H1 (cell line): ENCODE data around the gene LRRC4C. TPM values are rescaled to one million over a fixed set of nuclear protein-coding genes. Genes with fewer than 3 reads are reported as not detected.

Source experiments
- BACH1 ChIP-seq: IDR thresholded peaks from 2 replicates; pipeline ENCODE4 v1.6.1; 2012; ENCODE audit warnings: low read length, improper control_type of control experiment
- CEBPB ChIP-seq: IDR thresholded peaks from 2 replicates; pipeline ENCODE4 v1.6.1; 2012; ENCODE audit warnings: low read depth, low read length
- CHD7 ChIP-seq: fragments of 300-600 bp; sonication (generic); IDR thresholded peaks from 2 replicates; pipeline ENCODE4 v1.7.1; 2012; ENCODE audit warnings: low read length, moderate library complexity, mild to moderate bottlenecking, inconsistent platforms; ENCODE audit not compliant: insufficient replicate concordance
- EGR1 ChIP-seq: IDR thresholded peaks from 2 replicates; pipeline ENCODE4 v1.6.1; 2011; ENCODE audit warnings: low read depth, low read length, borderline replicate concordance
- EP300 ChIP-seq, 2 experiments: IDR thresholded peaks; 1 replicate in 1 of 2; 2 replicates in 1 of 2; pipeline ENCODE4 v1.6.1; 2011 to 2012; ENCODE audit warnings: low read depth in 2 of 2, low read length in 2 of 2, mild to moderate bottlenecking in 2 of 2, borderline replicate concordance in 1 of 2, inconsistent platforms in 1 of 2, moderate library complexity in 1 of 2
- FOSL1 ChIP-seq: IDR thresholded peaks from 2 replicates; pipeline ENCODE4 v1.6.1; 2011; ENCODE audit warnings: mild to moderate bottlenecking, low read depth, low read length, moderate library complexity; ENCODE audit not compliant: insufficient read depth
- GTF2F1 ChIP-seq: IDR thresholded peaks from 2 replicates; pipeline ENCODE4 v1.6.1; 2012; ENCODE audit warnings: low read depth, low read length, improper control_type of control experiment, borderline replicate concordance
- KDM1A ChIP-seq: fragments of 200-600, 300-600 bp; sonication (generic); IDR thresholded peaks from 2 replicates; pipeline ENCODE4 v1.7.1; 2016; ENCODE audit warnings: mild to moderate bottlenecking, low read length, borderline replicate concordance
- MAFK ChIP-seq: IDR thresholded peaks from 2 replicates; pipeline ENCODE4 v1.6.1; 2012; ENCODE audit warnings: low read depth, mild to moderate bottlenecking, improper control_type of control experiment, low read length
- RFX5 ChIP-seq: IDR thresholded peaks from 2 replicates; pipeline ENCODE4 v1.6.1; 2011; ENCODE audit warnings: low read depth, low read length, improper control_type of control experiment, borderline replicate concordance
- SIN3A ChIP-seq, 2 experiments: IDR thresholded peaks in 1 of 2; conservative IDR thresholded peaks in 1 of 2; 2 replicates each; pipeline ENCODE4 v1.6.1; 2011 to 2012; ENCODE audit warnings: low read length in 2 of 2, improper control_type of control experiment in 1 of 2, low read depth in 1 of 2, mild to moderate bottlenecking in 1 of 2
- SP4 ChIP-seq: IDR thresholded peaks from 2 replicates; pipeline ENCODE4 v1.6.1; 2012; ENCODE audit warnings: low read length, inconsistent platforms
- TCF12 ChIP-seq: IDR thresholded peaks from 2 replicates; pipeline ENCODE4 v1.6.1; 2011; ENCODE audit warnings: low read depth, mild to moderate bottlenecking, low read length
- polyA plus RNA-seq, 7 experiments: library from polyadenylated mRNA; depleted of rRNA in 3 of 7; stranded (reverse) in 5 of 7; unstranded in 2 of 7; fragments of >200 nt in 5 of 7; fragments of 200-250 nt in 2 of 7; gene quantifications; 1 replicate in 5 of 7; 2 replicates in 1 of 7; 4 replicates in 1 of 7; pipeline versions ENCODE4 v1.2.1 to v1.2.3, GENCODE V29; 2011 to 2013; ENCODE audit warnings: missing spikeins in 2 of 7, mixed read lengths in 2 of 7
- total RNA-seq: library from RNA; stranded (reverse); fragmentation: NEBNext Ultra II Directional; extraction: Animal tissue kit (Norgen Biotek cat#: 25700); gene quantifications from 2 replicates; pipeline ENCODE4 v1.2.1, GENCODE V29; 2021

The LRRC4C gene
- total and polyA plus RNA-seq, 2 of the 8 experiments (the other 6 are each of a cell fraction or from before 2014, with no cell fraction given) = 0.23 to 2.2 TPM

DNA sequence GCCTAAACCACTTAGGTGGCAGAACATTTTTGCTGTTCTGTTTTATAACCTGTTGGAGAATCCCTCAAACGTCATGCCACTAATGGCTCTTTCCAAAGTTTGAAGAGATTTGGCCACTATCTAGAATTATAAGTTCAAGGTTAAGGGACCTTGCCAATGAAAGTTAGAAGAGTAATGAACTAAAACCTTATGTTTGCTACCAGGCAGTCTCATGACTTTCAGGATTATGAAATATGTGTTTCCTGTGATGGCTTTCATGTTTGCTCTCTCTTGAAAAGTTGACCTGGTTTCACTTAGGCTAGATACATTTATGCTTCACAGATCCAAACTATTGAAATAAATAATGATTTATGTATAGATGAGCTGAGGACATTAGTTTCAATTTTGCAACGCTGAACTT is 340.0 kb downstream of the LRRC4C start (continued):
- no peak for TF ChIP-seq CHD7
- no peak for TF ChIP-seq SIN3A (conservative IDR thresholded peaks at IDR 0.05 in 1 of 2, IDR thresholded peaks at IDR 0.05 in 1 of 2; ENCODE audit: low read depth in 1 of 2, low read length in 2 of 2)
- TF ChIP-seq GTF2F1 = no peak
- no peak for TF ChIP-seq KDM1A
- TF ChIP-seq FOSL1 = no peak
- TF ChIP-seq MAFK = no peak
- no peak for TF ChIP-seq TCF12
- TF ChIP-seq RFX5 = no peak
- TF ChIP-seq SP4 = no peak
- TF ChIP-seq EGR1 = no peak
- no peak for TF ChIP-seq EP300 (IDR thresholded peaks at IDR 0.05; ENCODE audit: borderline replicate concordance in 1 of 2, low read depth in 2 of 2, low read length in 2 of 2)
- no peak for TF ChIP-seq CEBPB
- no peak for TF ChIP-seq BACH1
